Ishikawa (cell line): ENCODE measurements around the gene APOF.

Experiments used
- CEBPB ChIP-seq: IDR thresholded peaks from 2 replicates; pipeline ENCODE4 v1.6.1; 2012
- CREB1 ChIP-seq: IDR thresholded peaks from 2 replicates; pipeline ENCODE4 v1.6.1; 2012; ENCODE audit warnings: low read depth
- EGR1 ChIP-seq: IDR thresholded peaks from 2 replicates; pipeline ENCODE4 v1.6.1; 2012
- EP300 ChIP-seq: IDR thresholded peaks from 2 replicates; pipeline ENCODE4 v1.6.1; 2012; ENCODE audit warnings: borderline replicate concordance
- FOXM1 ChIP-seq: IDR thresholded peaks from 2 replicates; pipeline ENCODE4 v1.6.1; 2012; ENCODE audit warnings: low read depth, borderline replicate concordance
- MAX ChIP-seq: IDR thresholded peaks from 2 replicates; pipeline ENCODE4 v1.6.1; 2012
- NFIC ChIP-seq: IDR thresholded peaks from 2 replicates; pipeline ENCODE4 v1.6.1; 2012
- RAD21 ChIP-seq: IDR thresholded peaks from 2 replicates; pipeline ENCODE4 v1.6.1; 2012; ENCODE audit warnings: low read depth
- REST ChIP-seq: IDR thresholded peaks from 2 replicates; pipeline ENCODE4 v1.6.1; 2012; ENCODE audit warnings: low read depth, mild to moderate bottlenecking
- TAF1 ChIP-seq: IDR thresholded peaks from 2 replicates; pipeline ENCODE4 v1.6.1; 2012; ENCODE audit warnings: low read depth, mild to moderate bottlenecking
- TCF12 ChIP-seq: IDR thresholded peaks from 2 replicates; pipeline ENCODE4 v1.6.1; 2012; ENCODE audit warnings: low read depth
- TEAD4 ChIP-seq: IDR thresholded peaks from 2 replicates; pipeline ENCODE4 v1.6.1; 2012
- USF1 ChIP-seq: IDR thresholded peaks from 2 replicates; pipeline ENCODE4 v1.6.1; 2012
- YY1 ChIP-seq: IDR thresholded peaks from 2 replicates; pipeline ENCODE4 v1.6.1; 2012; ENCODE audit warnings: low read depth
- ZBTB7A ChIP-seq: IDR thresholded peaks from 2 replicates; pipeline ENCODE4 v1.6.1; 2012; ENCODE audit warnings: low read depth

The APOF gene

GRCh38 chr12:56392331-56392730, 29.7 kb upstream of the APOF start:
- TF ChIP-seq YY1 (no peak), RAD21 (no peak), USF1 (no peak), EP300 (no peak), REST (no peak), CREB1 (no peak), TAF1 (no peak), FOXM1 (no peak), CEBPB (no peak), NFIC (no peak), MAX (no peak), EGR1 (no peak), TEAD4 (no peak), TCF12 (no peak), ZBTB7A (no peak)

- no peak for TF ChIP-seq CREB1
- TF ChIP-seq CEBPB, result no peak
These were observed 29.1 kb upstream of the APOF start for GRCh38 chr12:56391721-56392120.

- TF ChIP-seq FOXM1, result no peak
- TF ChIP-seq USF1, result no peak
- TF ChIP-seq EGR1, result no peak
- TF ChIP-seq REST, result no peak
- no peak for TF ChIP-seq MAX
- TF ChIP-seq TEAD4, result no peak
- TF ChIP-seq EP300, result no peak
- TF ChIP-seq RAD21, result no peak
- TF ChIP-seq ZBTB7A, result no peak
- TF ChIP-seq NFIC, result no peak
- no peak for TF ChIP-seq TCF12
- TF ChIP-seq YY1, result no peak
- TF ChIP-seq TAF1, result no peak
- TF ChIP-seq CREB1, result no peak
- no peak for TF ChIP-seq CEBPB
These were observed 26.8 kb upstream of the APOF start for GRCh38 chr12:56389412-56389811.

- TF ChIP-seq TCF12 (no peak), TEAD4 (peak; percentile 19; the same call in 1 of the 2 replicates), EGR1 (no peak), ZBTB7A (no peak), EP300 (no peak)
These were observed 24.6 kb upstream of the APOF start for GRCh38 chr12:56387152-56387736.

GRCh38 chr12:56385873-56386272, 23.2 kb upstream of the APOF start:
- peak; percentile 82 for TF ChIP-seq NFIC
- 0 out of 2 replicates have a peak, but pooled peaks have one; percentile 38 for TF ChIP-seq YY1
- TF ChIP-seq MAX, result no peak
- TF ChIP-seq FOXM1, result no peak

GRCh38 chr12:56382611-56383010, 20.0 kb upstream of the APOF start:
- TF ChIP-seq ZBTB7A (no peak), YY1 (no peak), FOXM1 (no peak), CREB1 (no peak), EGR1 (no peak), RAD21 (no peak), TAF1 (no peak), USF1 (no peak), REST (no peak), CEBPB (no peak)
